ENCODE results near the gene RNU1-1.
"Not testable (repeated sequence)": the region's sequence is repeated elsewhere in the genome, so short reads cannot be mapped to it uniquely, and the experiment has no call there.

The RNU1-1 gene

DNA sequence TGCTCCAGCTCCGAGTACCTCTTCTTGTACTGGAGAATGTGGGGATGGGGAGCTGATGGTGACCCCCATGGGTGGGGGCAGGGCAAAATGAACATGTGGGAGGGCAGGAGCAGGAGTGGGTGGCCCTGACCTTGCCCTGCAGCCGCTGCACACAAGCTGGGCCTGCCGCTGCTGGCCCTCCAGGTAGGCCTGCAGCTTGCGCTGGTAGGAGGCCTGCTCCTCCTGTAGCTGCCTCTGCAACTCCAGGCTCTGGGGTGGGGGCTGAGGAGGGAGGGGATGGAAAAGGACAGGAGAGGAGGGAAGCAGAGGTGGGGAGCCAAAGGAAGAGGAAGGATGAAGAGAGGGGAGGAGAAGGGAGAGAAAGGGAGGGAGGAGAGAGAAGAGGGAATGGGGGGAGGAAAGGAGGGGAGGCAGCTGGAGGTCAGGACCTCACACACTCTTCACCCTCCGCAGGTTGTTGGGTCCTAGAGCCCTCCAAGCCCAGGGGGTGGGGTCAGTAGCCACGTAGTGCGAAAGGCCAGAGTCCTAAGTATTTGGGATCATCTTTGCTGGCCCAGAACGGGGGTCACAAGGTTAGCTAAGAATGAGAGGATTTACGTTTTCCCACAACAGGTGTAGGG is 22.9 kb downstream of the RNU1-1 start:
- no peak for DNase-seq

- not testable (repeated sequence) for DNase-seq
Observed at GRCh38 chr1:16489195-16489880, 24.7 kb downstream of the RNU1-1 start.

- not testable (repeated sequence) for DNase-seq
Observed at GRCh38 chr1:16487011-16487410, 27.1 kb downstream of the RNU1-1 start.

DNA sequence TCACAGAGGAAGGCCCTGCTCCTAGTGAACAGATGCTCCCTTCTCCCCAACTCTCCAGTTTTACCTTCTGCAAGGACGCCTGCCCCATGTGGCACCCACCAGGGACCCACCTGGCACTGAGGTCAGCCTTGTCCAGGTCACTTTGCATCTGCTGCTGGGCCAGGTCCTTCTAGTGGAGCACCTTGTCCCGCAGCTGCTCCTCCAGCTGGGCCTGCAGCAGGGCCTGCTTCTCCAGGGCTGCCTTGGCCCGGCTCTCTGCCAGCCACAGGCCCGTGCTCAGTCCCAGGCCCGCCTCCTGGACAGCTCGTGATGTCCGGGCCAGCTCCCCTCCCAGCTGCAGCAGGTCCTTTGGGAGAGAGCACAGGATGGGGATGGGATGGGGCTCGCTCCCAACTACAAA is 27.8 kb downstream of the RNU1-1 start:
- DNase-seq, result not testable (repeated sequence)

GRCh38 chr1:16484931-16485330 is 29.2 kb downstream of the RNU1-1 start:
- DNase-seq, result no peak

DNA sequence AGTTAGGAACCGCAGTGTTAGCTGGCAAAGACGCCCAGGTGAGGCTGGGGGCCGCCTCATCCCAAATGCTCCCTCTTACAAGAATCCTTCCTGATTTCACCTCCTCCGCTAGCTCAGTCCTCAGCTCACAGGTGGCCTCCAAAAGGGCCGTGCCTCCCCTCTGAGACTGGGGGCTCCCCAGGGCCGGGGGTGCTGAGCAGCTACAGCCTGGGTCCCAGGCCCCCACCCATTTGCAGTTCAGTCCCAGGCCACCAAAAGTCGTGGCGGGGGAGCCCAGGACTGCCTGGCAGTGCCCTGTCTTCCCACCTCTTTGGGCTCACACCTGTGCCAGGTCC is 29.6 kb downstream of the RNU1-1 start:
- no peak for DNase-seq

DNA sequence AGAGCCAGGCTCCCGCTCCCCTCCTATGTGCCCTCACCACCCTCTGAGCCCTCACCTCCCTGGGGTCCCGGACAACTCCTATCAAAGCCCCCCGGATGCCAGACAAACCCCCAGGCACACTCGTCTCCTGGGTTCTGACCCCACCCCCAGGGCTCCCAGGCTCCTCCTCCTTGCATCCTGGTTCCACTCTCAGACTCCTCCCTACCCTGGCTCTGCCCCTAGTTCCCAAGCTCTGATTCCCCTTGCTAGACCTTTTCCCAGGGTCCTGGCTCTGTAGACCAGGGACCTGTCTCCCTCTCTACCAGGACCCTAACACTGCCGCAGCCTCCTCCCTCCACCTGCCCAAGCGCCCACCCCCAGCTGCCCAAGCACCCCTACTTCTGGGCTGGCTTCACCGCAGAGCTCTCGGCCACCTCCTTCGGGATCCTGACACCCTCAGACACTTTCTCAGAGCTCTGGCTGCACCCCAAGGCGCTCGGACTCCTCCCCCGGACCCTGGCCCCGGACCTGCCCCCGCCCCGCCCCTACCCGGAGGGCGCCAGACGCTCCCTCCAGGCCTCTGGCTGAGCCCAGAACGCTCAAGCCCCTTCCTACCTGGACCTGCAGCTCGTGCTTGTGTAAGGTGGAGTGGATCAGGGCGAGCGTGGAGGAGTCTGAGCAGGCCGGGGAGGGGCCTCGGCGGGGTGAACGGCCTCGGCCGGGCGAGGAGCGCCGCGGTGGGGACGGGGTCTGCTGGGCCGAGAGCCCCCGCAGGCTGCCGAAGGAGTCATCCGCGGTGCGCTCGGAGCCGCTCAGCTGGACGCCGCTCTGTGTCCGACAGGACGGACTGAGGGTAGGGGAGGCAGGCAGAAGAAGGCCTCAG is 30.2 kb downstream of the RNU1-1 start:
- DNase-seq, result not testable (repeated sequence)

- DNase-seq, result not testable (repeated sequence)
Observed at GRCh38 chr1:16483146-16483545, 30.9 kb downstream of the RNU1-1 start.

DNA sequence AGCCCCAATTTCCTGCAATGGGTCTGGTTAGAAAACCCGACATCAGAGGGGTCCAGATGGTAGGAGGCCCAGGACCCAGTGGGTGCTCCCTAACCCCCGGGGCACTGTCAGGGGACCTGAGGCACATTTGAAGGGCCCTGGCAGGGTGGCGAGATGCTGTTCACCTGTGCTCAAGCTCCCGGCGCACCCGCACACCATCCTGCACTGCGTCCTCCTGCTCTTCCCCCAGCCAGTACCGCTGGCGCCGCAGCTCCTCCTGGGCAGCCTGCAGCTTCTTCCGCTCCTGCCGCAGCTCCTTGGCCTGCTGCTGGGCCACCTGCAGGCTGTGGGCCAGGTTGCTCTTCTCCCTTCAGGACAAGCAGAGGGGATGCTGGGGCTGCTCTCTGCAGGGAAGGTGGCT is 36.0 kb downstream of the RNU1-1 start:
- no peak for DNase-seq

GRCh38 chr1:16475771-16476770 is 38.0 kb downstream of the RNU1-1 start:
- DNase-seq, result not testable (repeated sequence)

GRCh38 chr1:16474891-16475290 is 39.2 kb downstream of the RNU1-1 start:
- DNase-seq, result not testable (repeated sequence)

DNA sequence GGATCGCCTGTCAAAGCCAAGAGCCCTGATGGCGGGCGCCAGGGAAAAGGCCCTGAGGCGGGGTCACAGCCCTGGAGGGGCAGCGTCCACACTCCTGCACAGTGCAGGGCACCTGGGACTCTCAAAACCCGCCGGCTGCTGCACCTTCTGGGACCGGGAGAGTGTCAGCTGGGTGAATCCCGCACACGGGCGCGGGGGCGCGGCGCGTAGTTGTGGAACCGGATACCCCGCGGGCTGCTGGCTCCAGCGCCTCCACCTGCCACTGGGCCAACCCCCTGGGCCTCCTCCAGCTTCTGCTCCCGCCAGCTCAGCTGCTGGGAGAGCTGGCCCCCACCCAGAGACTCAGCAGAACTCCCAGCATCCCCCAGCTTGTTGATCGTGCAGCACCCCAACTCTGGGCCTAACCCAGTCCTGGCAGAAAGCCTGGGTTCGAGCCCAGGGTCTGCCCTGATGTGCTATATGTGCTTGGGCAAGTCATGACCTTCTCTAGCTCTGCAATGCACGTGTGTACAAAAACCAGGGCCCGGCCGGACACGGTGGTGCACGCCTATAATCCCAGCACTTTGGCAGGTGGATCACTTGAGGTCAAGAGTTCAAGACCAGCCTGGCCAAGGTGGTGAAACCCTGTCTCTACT is 39.8 kb downstream of the RNU1-1 start:
- no peak for DNase-seq

GRCh38 chr1:16468558-16468957 is 45.5 kb downstream of the RNU1-1 start:
- no peak for DNase-seq

GRCh38 chr1:16464917-16465625 is 49.0 kb downstream of the RNU1-1 start:
- DNase-seq, result no peak
